GM19324 (cell line): ENCODE data around the gene APIP.
A peak's percentile ranks its signal among the peaks of the same experiment; 100 is the strongest.

ENCODE experiments used
- ATAC-seq: cut with Tn5 transposase; IDR thresholded peaks from one replicate; pipeline ENCODE4 v1.9.1; 2021; ENCODE audit warnings: mild to moderate bottlenecking, moderate library complexity; ENCODE audit not compliant: unreplicated experiment, low FRiP score

Gene APIP

GRCh38 chr11:34916015-34916842, at the start of gene APIP, which contains the start of gene PDHX:
APIP (minus strand) TSS chr11:34916379; CDS start chr11:34916284, 95 bp downstream.
PDHX (plus strand) TSS chr11:34916618; CDS start chr11:34916656, 38 bp downstream.
- ATAC-seq: peak; percentile 95

GRCh38 chr11:34964610-34965331, 48.6 kb upstream of the APIP start:
- no peak for ATAC-seq

GRCh38 chr11:34963351-34963750, 47.2 kb upstream of the APIP start:
- ATAC-seq: no peak

GRCh38 chr11:34962034-34962433, 45.9 kb upstream of the APIP start:
- ATAC-seq: no peak

- ATAC-seq: no peak
These were observed 44.1 kb upstream of the APIP start for GRCh38 chr11:34960277-34960676.

GRCh38 chr11:34959770-34960169, 43.6 kb upstream of the APIP start:
- no peak for ATAC-seq

- no peak for ATAC-seq
These were observed 41.4 kb upstream of the APIP start for GRCh38 chr11:34957606-34958005.

GRCh38 chr11:34957206-34957605, 41.0 kb upstream of the APIP start:
- no peak for ATAC-seq

GRCh38 chr11:34953955-34954354, 37.8 kb upstream of the APIP start:
- ATAC-seq: no peak

- ATAC-seq: no peak
These were observed 32.5 kb upstream of the APIP start for GRCh38 chr11:34948696-34949095.

- no peak for ATAC-seq
These were observed 28.5 kb upstream of the APIP start for GRCh38 chr11:34944692-34945091.

- no peak for ATAC-seq
These were observed 25.5 kb upstream of the APIP start for GRCh38 chr11:34941688-34942087.

GRCh38 chr11:34940026-34940677, 24.0 kb upstream of the APIP start:
- ATAC-seq: no peak

GRCh38 chr11:34938611-34939010, 22.4 kb upstream of the APIP start:
- ATAC-seq: no peak

- ATAC-seq: no peak
These were observed 20.9 kb upstream of the APIP start for GRCh38 chr11:34936945-34937629.

- ATAC-seq: no peak
These were observed 13.9 kb upstream of the APIP start for GRCh38 chr11:34929794-34930763.

GRCh38 chr11:34928960-34929680, 12.9 kb upstream of the APIP start:
- no peak for ATAC-seq

- ATAC-seq: no peak
These were observed 12.2 kb upstream of the APIP start for GRCh38 chr11:34928268-34928959.
